GM19099 (cell line): ENCODE measurements around the gene NEU4.

Experiments
- POLR2A ChIP-seq: IDR thresholded peaks from 3 replicates; pipeline ENCODE4 v1.6.1; 2011; ENCODE audit warnings: low read depth; ENCODE audit not compliant: insufficient read length; ENCODE audit errors: extremely low read depth

NEU4 gene

DNA sequence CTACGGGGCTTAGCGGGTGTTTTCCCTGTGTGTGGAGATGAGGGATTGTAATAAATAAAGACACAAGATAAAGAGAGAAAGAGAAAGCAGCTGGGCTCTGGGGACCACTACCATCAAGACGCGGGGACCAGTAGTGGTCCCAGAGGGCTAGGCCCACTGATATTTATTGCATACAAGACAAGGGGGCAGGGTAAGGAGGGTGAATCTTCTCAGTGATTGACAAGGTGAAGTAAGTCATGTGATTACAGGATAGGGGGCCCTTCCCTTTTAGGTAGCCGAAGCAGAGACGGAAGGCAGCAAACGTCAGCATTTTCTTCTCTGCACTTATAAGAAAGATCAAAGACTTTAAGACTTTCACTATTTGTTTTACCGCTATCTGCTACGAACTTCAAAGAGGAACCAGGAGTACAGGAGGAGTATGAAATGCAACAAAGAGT, 36.9 kb upstream of the NEU4 start:
- TF ChIP-seq POLR2A, result no peak

DNA sequence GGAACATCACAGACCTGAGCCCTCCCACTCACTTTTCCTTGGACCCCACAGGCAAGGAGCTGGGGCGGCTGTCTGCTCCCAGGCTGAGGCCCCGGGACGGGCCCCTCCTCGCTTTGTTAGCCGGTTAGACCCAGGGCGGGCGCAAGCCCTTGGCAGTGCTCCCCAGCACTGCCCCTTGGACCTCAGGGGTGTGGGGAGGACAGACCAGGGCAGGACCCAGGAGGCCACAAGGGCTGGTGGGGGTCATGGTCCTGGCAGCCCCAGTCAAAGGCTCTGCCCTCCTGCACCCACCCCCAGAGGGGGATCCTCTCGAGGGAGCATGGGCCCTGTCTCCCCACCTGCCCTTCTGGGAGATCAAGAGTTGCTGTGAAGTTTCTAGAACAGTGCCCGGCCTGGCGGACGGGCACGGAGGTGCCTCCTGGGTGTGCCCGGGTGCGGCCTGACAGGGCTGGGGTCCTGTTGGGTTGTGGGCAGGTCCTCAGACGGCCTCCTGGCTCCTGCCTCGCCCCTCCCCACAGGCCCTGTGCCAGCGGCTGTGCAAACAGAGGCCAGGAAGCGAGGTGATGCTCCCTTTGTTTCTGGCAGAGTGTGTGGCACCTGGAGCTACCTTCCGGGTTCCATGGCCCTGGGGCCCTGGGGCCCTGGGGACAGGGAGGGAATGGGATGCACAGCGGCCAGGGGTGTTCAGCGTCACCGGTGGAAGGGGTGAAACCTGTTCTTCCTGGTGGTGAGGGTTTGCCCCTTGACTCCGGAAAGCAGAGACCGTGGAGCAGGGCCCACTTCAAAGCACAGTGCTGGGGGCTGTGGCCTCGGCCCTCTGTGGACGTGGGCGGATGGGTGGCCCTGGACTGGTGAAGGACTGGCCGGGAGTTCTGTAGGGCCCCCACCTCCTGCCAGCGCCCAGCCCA, 35.2 kb upstream of the NEU4 start:
- TF ChIP-seq POLR2A, result no peak

DNA sequence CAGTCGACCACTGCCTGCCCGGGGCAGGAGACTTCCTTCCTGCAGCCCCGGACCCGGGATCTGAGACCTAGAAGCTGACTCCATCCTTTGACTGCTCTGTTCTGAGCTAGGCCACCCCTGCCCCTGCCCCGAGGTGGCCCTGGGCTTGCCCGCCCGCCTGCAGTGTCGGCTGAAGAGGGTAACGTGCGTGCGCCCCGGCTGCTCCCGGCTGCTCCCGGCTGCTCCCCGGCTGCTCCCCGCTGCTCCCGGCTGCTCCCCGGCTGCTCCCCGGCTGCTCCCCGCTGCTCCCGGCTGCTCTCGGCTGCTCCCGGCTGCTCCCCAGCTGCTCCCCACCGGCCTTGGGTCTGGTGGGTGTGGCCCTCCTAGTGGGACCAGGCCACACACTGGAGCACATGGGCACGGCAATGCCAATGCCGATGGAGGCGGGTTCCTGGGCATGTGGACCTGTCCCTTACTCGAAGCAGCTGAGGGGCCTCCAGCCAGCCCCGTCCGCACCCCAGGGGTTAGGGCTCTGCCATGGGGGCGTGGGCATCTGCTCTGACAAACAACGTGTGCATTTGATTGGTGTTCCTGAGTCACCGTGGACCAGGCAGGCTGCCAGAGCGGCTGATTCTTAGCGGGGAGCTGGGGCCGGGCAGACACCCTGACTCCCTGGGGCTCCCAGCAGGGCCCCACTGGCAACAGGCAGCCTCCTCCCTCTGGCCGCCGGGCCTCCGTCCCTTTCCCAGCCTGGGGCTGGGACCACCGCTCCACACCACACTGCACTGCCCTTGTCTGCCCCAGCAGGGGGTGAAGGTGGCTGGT, 34.4 kb upstream of the NEU4 start:
- no peak for TF ChIP-seq POLR2A

DNA sequence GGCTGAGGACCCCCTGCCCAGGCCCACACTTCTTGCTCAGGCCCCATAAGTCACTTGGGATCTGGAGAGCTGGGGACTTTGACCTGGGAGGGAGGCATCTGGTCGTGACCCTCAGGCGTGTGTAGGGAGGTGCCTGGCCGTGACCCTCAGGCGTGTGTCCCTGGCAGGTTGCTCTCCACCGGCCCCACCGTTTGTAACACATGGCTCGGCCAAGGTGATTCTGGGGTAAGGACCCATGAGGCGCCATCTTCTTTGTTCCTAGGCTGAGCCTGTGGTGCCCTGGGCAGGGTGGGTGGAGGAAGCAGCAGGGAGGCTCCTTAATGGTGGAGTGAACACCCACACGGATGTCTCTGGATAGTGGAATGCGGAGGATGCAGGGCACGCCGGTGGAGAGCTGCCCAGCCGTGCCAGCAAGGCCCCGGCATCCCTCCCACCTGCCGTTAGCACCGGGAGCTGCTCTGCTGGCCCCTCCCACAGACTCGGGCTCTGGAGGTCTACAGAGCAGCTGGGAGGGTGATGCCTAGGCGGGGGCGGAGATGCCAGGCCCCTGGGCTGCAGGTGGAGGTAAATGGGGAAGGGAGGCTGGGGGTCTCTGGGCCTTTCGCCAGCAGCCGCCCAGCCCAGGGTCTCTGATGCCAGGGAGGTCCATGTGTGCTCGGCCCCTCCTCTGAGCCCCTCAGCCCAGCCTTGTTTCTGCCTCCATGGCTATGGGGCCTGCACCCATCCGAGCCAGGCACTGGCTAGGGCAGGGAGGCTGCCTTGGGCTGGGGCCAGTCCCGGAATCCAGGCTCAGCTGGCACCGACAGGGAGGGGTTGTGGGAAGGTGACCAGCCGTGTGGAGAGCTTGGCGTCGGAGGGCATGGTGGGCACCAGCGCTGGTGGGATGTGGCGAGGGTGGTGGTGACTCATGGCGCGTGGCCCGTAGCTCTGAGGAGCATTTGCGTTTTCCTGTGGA, 33.5 kb upstream of the NEU4 start:
- TF ChIP-seq POLR2A, result no peak

DNA sequence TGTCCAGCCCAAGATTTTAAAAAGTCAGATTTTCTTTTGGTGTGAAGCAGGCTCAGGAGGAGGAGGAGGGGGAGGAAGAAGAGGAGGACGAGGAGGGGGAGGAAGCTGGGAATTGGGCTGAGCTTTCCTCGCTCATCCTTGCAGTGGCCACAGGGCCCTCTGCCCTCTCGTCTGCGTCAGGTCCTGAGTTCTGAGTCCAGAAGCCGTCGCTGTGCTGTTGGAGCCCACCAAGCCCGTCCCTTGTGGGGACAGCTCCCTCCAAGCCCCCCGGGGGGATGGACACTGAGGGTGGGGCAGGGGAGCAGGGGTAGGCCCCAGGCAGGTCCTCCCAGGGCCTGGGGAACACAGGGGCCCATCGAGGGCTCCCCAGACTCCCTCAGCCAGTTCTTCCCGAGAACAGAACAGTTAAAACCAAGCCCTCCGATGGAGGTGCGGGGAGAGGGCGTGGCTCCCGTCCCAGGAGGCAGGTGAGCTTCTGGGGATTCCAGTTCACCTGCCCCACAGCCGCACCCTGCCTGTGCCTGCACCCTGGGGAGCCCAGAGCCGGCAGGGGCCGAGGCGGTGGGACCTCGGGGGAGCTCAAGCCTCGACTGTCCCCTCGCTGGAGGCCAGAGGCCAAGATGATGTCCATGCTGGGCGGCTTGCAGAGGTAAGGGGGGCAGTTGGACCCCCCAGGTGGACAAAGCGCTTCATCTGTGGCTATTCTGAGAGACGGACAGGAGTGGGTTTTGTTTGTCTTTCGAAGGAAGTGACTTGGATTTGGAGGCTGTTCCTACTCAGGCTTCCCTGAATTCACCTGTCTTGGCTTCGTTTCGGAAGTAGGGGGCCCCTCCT, 32.4 kb upstream of the NEU4 start, which contains the start of gene GAL3ST2:
Gene GAL3ST2 (plus strand): TSS at position 487 of the 834 bp plus-strand sequence. CDS start 134 bp downstream, at position 621.
- TF ChIP-seq POLR2A, result no peak

GRCh38 chr2:241777170-241777685, 31.8 kb upstream of the NEU4 start:
- no peak for TF ChIP-seq POLR2A

DNA sequence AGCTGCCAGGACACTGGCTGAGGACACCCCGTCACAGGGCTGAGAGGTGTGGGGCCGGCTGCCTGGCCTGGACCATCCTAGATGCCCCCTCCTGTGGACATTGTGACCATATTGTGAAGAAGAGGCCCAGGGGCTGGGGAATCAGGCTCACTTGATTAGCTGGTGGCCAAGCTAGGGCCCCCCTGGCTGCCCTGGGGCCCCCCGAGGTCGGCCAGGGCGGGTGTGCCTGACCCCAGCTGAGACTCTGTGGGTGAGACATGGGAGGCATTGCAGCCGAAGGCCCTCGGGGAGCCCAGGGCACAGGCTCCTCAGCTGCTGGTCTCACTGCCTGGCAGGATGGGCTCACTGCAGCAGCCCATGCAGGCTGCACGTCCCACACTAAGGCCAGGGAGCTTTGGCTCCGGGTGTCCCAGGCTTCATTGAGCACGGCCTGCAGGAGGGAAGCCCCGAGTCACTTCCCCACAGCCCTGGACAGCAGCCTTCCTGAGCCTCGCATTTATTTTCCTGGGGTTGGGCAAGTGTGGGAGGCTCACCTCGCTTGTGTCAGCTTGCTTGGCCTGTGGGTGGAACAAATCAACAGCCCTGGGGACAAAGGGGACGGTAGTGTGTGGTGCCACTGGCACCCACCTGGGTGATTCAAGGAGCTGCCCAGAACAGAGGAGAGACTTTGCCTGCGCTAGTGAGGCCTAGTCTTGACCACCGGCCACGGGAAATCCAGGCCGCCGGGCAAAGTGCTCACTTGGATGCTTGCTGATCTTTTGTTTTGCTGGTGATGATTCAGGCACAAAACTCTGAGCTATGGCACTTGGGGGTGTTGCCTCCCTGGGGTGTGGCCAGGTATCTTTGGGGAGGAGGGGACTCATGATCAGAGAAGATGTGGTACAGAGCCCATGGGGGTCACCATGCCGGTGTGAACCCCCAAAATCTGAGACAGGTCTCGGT, 31.0 kb upstream of the NEU4 start:
- no peak for TF ChIP-seq POLR2A

DNA sequence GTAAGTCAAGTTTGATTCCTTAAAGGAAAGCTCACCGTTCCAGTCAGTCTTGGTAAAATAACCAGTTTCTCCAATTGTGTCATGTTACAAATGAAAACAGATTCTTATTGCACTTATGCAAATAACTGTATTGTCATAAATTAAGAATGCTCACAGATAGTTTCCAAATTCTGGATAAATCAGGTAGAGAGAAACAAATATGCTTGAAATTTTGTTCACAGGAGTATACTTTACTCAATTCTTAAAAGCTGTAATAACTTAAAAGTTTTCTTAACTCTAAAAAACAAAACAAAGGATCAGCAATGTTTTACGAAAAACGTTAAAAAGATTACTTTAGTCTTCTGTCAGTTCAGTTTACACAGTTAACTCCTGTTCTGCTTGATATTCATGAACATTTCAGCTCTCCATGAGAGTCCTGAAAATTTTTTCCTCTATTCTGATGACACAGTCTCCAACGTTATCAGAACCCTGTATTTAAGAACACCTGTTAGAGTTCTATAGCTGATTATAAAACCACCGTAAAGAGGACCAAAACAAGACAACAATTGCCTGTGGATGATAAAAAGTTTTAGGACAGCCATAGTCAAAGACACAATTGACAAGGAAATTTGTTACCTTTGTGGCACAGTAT, 27.9 kb upstream of the NEU4 start:
- TF ChIP-seq POLR2A, result no peak

- no peak for TF ChIP-seq POLR2A
Measured at GRCh38 chr2:241788135-241788534, 20.9 kb upstream of the NEU4 start.

GRCh38 chr2:241788572-241788971, 20.4 kb upstream of the NEU4 start:
- no peak for TF ChIP-seq POLR2A

DNA sequence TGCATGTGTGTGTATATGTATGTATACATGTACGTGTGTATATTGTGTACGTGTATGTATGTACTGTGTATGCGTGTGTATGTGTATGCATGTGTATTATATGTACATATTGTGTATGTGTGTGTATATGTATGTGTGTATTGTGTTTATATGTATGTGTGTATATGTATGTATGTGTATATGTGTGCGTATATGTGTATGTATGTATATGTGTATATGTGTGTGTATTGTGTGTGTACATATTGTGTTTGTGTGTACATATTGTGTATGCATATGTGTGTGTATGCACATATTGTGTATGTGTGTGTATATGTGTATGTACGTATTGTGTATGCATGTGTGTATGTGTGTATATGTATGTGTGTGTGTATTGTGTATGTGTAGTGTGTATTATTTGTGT, 15.6 kb upstream of the NEU4 start:
- no peak for TF ChIP-seq POLR2A

GRCh38 chr2:241794250-241794823, 14.7 kb upstream of the NEU4 start:
- TF ChIP-seq POLR2A, result no peak
